Activated T-helper 2 cell treated with anti-CD3 and anti-CD28 coated beads, Interferon-gamma antibody, Interleukin-2, Interleukin-4, amounts not matched to agents 10 μg/mL and 5 μg/mL and 100 μg/mL, durations not matched to agents 14 hours and 24 hours and 36 hours (primary cell): ENCODE measurements around the gene SBK1. TPM values are rescaled to one million over a fixed set of nuclear protein-coding genes. Genes with fewer than 3 reads are reported as not detected.

Experiments used
- DNase-seq: peaks from one replicate; pipeline ENCODE4 v3.0.0; 2021; ENCODE audit warnings: low spot score
- H3K27ac Mint-ChIP-seq: one replicate; pipeline ENCODE4 v1.8.0; 2021; ENCODE audit warnings: mixed read lengths
- H3K27me3 Mint-ChIP-seq: one replicate; pipeline ENCODE4 v1.8.0; 2021; ENCODE audit warnings: low read depth, mixed read lengths
- H3K36me3 Mint-ChIP-seq: one replicate; pipeline ENCODE4 v1.8.0; 2021; ENCODE audit warnings: low read depth, mixed read lengths
- H3K4me1 Mint-ChIP-seq: one replicate; pipeline ENCODE4 v1.8.0; 2021; ENCODE audit warnings: low read depth, mixed read lengths
- H3K4me3 Mint-ChIP-seq: one replicate; pipeline ENCODE4 v1.8.0; 2021; ENCODE audit warnings: low read depth, mild to moderate bottlenecking, moderate library complexity, mixed read lengths
- H3K9me3 Mint-ChIP-seq: one replicate; pipeline ENCODE4 v1.8.0; 2021; ENCODE audit warnings: mixed read lengths
- intact Hi-C: fragments of 100-400 bp; cut with micrococcal nuclease; formaldehyde crosslinking; loops from one replicate; pipeline ENCODE4 v1.15.1; 2023
- total RNA-seq: library from RNA; stranded (reverse); gene quantifications from 2 replicates; pipeline ENCODE4 v1.2.3, GENCODE V29; 2022

The SBK1 gene
- total RNA-seq, 1 donor from 2014 or later = 1.3 TPM

DNA sequence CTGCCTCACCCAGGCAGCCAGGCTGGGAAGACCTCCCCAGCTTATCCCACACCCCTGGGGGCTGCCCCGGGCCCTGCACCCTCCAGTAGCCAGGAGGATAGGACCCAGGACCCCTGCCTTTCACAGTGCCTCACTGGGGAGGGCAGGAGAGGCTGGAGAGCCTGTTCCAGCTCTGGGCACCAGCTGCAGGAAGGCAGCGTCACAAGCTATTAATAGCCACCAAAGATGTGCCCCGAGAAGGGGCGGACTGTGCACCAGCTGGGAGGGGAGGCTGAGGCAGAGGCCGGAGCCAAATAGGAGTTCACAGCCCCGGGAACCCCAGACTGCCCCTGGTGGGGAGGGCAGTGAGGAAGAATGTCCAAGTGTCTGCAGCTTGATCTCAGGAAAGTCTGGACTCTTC is 8.8 kb downstream of the SBK1 start:
- Mint-ChIP-seq H3K9me3 (no peaks in the 10 kb centered on the region), H3K27me3 (no peaks in the 10 kb centered on the region), H3K27ac (no peak overlapping the region), H3K36me3 (no peaks in the 10 kb centered on the region), H3K4me3 (no peak overlapping the region), H3K4me1 (peaks cover 15% of the 10 kb centered on the region)
- no peak for DNase-seq
- intact Hi-C loops = loop anchor here (5.0 kb wide), 1 partner anchor 164 kb away; no protein-coding TSS in a partner anchor

DNA sequence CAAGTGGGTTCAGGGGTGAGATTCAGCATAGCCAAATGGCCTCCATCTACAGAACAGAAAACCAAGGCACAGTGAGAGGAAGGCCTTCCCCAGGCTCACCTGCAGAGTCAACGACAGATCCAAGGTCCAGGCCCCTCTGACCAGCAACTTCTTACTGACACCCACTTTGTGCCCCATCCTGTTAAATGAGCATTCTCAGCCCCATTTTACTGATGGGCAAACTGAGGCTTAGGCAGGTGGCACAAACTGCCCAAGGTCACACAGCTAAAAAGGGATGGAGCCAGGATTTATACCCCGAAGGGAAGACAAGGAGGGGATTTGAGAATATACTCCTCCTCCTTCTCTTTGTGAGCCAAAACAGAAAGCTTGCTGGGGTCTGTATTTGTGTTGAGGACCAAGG is 9.3 kb downstream of the SBK1 start:
- H3K4me1 Mint-ChIP-seq = peaks cover 14% of the 10 kb centered on the region
- H3K36me3 Mint-ChIP-seq = no peaks in the 10 kb centered on the region
- no peaks in the 10 kb centered on the region for H3K9me3 Mint-ChIP-seq
- no peak for DNase-seq
- H3K27ac Mint-ChIP-seq = no peak overlapping the region
- H3K4me3 Mint-ChIP-seq = no peak overlapping the region
- intact Hi-C loops = loop anchor here (5.0 kb wide), 1 partner anchor 164 kb away; no protein-coding TSS in a partner anchor
- H3K27me3 Mint-ChIP-seq = no peaks in the 10 kb centered on the region

GRCh38 chr16:28303132-28303531 is 10.8 kb downstream of the SBK1 start:
- Mint-ChIP-seq H3K4me3 (no peak overlapping the region), H3K27me3 (no peaks in the 10 kb centered on the region), H3K9me3 (no peaks in the 10 kb centered on the region), H3K27ac (no peak overlapping the region), H3K36me3 (no peaks in the 10 kb centered on the region), H3K4me1 (peaks cover 2% of the 10 kb centered on the region)
- intact Hi-C loops = loop anchor here (5.0 kb wide), 1 partner anchor 166 kb away; no protein-coding TSS in a partner anchor
- no peak for DNase-seq

GRCh38 chr16:28304214-28304613 is 11.9 kb downstream of the SBK1 start:
- Mint-ChIP-seq H3K27me3 (no peaks in the 10 kb centered on the region), H3K36me3 (peaks cover 3% of the 10 kb centered on the region), H3K27ac (no peak overlapping the region), H3K4me1 (peaks cover 3% of the 10 kb centered on the region), H3K9me3 (no peaks in the 10 kb centered on the region), H3K4me3 (no peak overlapping the region)
- no peak for DNase-seq
- intact Hi-C loops = loop anchor here (5.0 kb wide), 1 partner anchor 167 kb away; no protein-coding TSS in a partner anchor

- peaks cover 3% of the 10 kb centered on the region for H3K36me3 Mint-ChIP-seq
- intact Hi-C loops = loop anchor here (2.0 kb wide), 1 partner anchor 13 kb away; no protein-coding TSS in a partner anchor
Observed at GRCh38 chr16:28307936-28308335, 15.6 kb downstream of the SBK1 start.

DNA sequence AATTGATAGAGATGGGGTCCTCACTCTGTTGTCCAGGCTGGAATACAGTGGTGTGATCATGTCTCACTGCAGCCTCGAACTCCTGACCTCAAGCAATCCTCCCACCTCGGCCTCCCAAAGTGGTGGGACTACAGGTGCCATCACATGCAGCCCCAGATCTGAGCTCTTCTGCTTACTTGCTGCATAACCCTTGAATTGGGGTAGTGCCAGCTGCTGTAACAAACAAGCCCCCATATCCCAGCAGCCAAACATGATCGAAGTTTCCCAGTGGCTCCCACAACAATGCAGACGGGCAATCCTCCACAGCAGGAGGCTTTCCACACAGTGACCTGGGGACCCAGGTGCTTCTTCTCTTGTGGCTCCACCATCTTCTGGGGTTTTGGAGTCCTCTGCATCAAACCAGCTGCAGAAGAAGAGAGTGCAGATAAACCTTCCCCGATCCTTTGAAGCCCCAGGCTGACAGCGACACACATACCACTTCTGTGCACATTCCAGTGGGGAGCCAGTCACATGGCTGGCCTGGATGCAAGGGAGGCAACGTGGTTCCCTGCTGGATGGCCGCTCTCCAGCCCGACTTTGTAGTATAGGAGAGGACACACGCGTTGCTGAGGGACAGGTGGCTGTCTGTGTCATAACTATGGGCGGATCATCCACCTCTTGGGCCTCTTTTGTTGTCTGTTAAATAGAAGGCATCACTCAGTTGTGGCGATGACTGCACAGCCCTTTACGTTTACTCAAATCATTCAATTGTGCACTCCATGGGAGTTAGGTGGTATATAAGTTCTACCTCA is 16.7 kb downstream of the SBK1 start:
- Mint-ChIP-seq H3K4me3 (no peak overlapping the region), H3K36me3 (peaks cover 3% of the 10 kb centered on the region)

More at GRCh38 chr16:28307936-28308335, 15.6 kb downstream of the SBK1 start:
- H3K4me1 Mint-ChIP-seq = peaks cover 24% of the 10 kb centered on the region
- no peak for DNase-seq
- H3K27me3 Mint-ChIP-seq = no peaks in the 10 kb centered on the region
- no peak overlapping the region for H3K4me3 Mint-ChIP-seq
- H3K27ac Mint-ChIP-seq = no peak overlapping the region
- H3K9me3 Mint-ChIP-seq = no peaks in the 10 kb centered on the region

DNA sequence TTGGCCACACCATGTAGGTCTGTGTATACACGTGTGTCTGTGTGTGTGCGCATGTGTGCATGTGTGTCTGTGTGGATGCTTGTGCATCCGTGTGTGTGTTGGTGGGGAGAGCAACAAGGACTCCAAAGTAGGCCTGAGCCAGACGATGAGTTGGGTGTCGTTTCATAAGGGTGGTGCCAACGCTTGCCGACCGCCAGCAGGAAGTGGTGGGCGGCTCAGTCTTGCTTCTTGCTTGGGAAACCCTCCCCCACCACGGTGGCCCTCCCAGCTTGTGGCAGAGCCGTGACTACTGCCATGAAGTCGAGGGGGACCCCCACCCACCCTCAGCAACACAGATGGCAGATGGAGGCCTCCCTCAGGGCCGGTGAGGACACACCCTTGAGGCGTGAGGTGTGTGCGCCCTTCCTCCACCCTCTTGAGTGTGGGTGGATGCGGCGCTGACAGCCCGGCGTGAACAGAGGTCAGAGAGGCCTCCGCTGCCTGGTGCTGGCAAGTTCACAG is 17.5 kb downstream of the SBK1 start:
- intact Hi-C loops = loop anchor here (2.0 kb wide), 1 partner anchor 15 kb away; no protein-coding TSS in a partner anchor
- H3K4me3 Mint-ChIP-seq = peak overlapping the region; percentile 37
- peaks cover 3% of the 10 kb centered on the region for H3K36me3 Mint-ChIP-seq
- H3K9me3 Mint-ChIP-seq = no peaks in the 10 kb centered on the region
- DNase-seq = peak; percentile 69
- peaks cover 24% of the 10 kb centered on the region for H3K4me1 Mint-ChIP-seq
- H3K27ac Mint-ChIP-seq = peak overlapping the region; percentile 54
- H3K27me3 Mint-ChIP-seq = no peaks in the 10 kb centered on the region

More for the DNA sequence above, 16.7 kb downstream of the SBK1 start:
- peaks cover 24% of the 10 kb centered on the region for H3K4me1 Mint-ChIP-seq
- H3K27ac Mint-ChIP-seq = peak overlapping the region; percentile 63
- DNase-seq = no peak
- H3K27me3 Mint-ChIP-seq = no peaks in the 10 kb centered on the region
- no peaks in the 10 kb centered on the region for H3K9me3 Mint-ChIP-seq
- intact Hi-C loops = loop anchor here (2.0 kb wide), 1 partner anchor 14 kb away; no protein-coding TSS in a partner anchor

GRCh38 chr16:28310796-28311195 is 18.5 kb downstream of the SBK1 start:
- Mint-ChIP-seq H3K27ac (peak overlapping the region; percentile 21), H3K27me3 (no peaks in the 10 kb centered on the region), H3K4me1 (peaks cover 24% of the 10 kb centered on the region), H3K9me3 (no peaks in the 10 kb centered on the region), H3K36me3 (peaks cover 3% of the 10 kb centered on the region), H3K4me3 (peak overlapping the region; percentile 11)
- DNase-seq = no peak
- intact Hi-C loops = no loop called here

DNA sequence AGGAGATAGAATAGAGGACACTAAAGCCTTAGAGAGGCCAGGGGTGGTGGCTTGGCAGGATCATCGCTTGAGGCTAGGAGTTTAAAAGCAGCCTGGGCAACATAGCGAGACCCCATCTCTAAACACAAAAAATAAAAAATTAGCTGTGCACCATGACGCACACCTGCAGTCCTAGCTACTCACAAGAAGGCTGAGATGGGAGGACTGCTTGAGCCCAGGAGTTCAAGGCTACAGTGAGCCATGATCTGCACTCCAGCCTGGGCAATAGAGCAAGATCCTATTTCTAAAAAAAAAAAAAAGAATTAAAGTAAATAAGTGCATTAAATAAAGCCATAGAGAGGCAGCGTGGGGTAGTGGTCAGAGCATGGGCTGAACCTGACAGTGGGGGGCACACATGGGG is 19.1 kb downstream of the SBK1 start:
- no peak for DNase-seq
- H3K9me3 Mint-ChIP-seq = no peaks in the 10 kb centered on the region
- H3K36me3 Mint-ChIP-seq = peaks cover 3% of the 10 kb centered on the region
- H3K4me1 Mint-ChIP-seq = peaks cover 24% of the 10 kb centered on the region
- no peak overlapping the region for H3K27ac Mint-ChIP-seq
- H3K4me3 Mint-ChIP-seq = no peak overlapping the region
- intact Hi-C loops = no loop called here
- no peaks in the 10 kb centered on the region for H3K27me3 Mint-ChIP-seq

DNA sequence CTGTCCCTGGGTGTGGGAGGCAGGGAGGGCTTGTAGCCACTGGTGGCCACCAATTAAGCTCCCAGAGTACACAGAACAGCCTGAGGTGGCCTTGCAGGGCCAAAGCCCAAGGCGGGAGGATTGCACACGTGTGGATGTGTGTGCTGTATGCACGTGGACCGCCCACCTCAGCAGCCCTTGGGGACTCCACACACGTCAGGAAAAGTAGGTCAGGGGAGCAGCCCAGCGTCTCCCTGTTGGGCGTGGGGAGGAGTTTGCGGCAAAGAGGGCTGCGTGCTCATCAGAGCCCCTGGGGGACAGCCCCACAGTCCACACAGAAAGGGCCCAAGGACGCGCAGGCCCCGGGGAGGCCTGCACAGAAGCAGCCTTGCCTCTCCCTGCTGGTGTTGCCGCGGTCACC is 19.6 kb downstream of the SBK1 start:
- intact Hi-C loops = no loop called here
- no peak for DNase-seq
- Mint-ChIP-seq H3K4me3 (no peak overlapping the region), H3K27me3 (no peaks in the 10 kb centered on the region), H3K27ac (no peak overlapping the region), H3K36me3 (peaks cover 3% of the 10 kb centered on the region), H3K9me3 (no peaks in the 10 kb centered on the region), H3K4me1 (peaks cover 26% of the 10 kb centered on the region)

DNA sequence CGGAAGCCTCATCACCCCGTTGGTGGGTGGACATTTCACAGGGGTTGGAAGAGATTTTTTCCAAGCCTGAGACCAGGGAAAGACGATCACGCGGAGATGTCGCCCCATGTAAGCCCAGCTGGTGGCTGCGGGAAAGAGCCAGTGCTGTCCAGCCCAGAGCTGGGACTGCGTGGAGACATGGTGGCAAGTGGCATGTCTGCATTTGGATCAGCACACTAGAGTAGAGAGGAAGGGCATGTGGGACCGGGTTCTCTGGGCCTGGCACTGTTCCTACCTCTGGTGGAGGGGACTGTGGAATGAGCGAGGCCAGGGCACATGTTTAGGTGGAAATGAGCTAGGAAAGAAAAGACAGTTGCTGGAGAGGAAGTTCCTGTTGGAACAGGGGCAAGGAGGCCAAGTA is 20.0 kb downstream of the SBK1 start:
- H3K36me3 Mint-ChIP-seq = peaks cover 3% of the 10 kb centered on the region
- intact Hi-C loops = no loop called here
- H3K27me3 Mint-ChIP-seq = no peaks in the 10 kb centered on the region
- H3K4me3 Mint-ChIP-seq = no peak overlapping the region
- H3K27ac Mint-ChIP-seq = no peak overlapping the region
- peaks cover 28% of the 10 kb centered on the region for H3K4me1 Mint-ChIP-seq
- DNase-seq = no peak
- H3K9me3 Mint-ChIP-seq = no peaks in the 10 kb centered on the region

GRCh38 chr16:28313587-28313986 is 21.3 kb downstream of the SBK1 start:
- intact Hi-C loops = no loop called here
- peaks cover 28% of the 10 kb centered on the region for H3K4me1 Mint-ChIP-seq

GRCh38 chr16:28316054-28316453 is 23.7 kb downstream of the SBK1 start:
- H3K27me3 Mint-ChIP-seq = no peaks in the 10 kb centered on the region
- peaks cover 9% of the 10 kb centered on the region for H3K4me1 Mint-ChIP-seq
- DNase-seq = no peak
- H3K36me3 Mint-ChIP-seq = no peaks in the 10 kb centered on the region
- no peaks in the 10 kb centered on the region for H3K9me3 Mint-ChIP-seq
- no peak overlapping the region for H3K4me3 Mint-ChIP-seq
- intact Hi-C loops = loop anchor here (2.0 kb wide), 1 partner anchor 39 kb away; no protein-coding TSS in a partner anchor
- H3K27ac Mint-ChIP-seq = no peak overlapping the region

More at GRCh38 chr16:28313587-28313986, 21.3 kb downstream of the SBK1 start:
- no peak for DNase-seq
- no peaks in the 10 kb centered on the region for H3K27me3 Mint-ChIP-seq
- no peak overlapping the region for H3K4me3 Mint-ChIP-seq
- H3K9me3 Mint-ChIP-seq = no peaks in the 10 kb centered on the region
- peaks cover 3% of the 10 kb centered on the region for H3K36me3 Mint-ChIP-seq
- H3K27ac Mint-ChIP-seq = no peak overlapping the region
